GM10266 (cell line): ENCODE data around the gene SEC22A.
A peak's percentile ranks its signal among the peaks of the same experiment; 100 is the strongest.

Source experiments
- DNase-seq: peaks from one replicate; pipeline ENCODE4 v3.0.0; 2012; ENCODE audit errors: extremely low spot score
- TF ChIP-seq, protein P1 (sequence below): IDR thresholded peaks from 2 replicates; pipeline ENCODE4 v1.5.1; 2012; ENCODE audit warnings: mild to moderate bottlenecking, low read depth; ENCODE audit not compliant: control insufficient read depth, insufficient read depth; ENCODE audit errors: missing control alignments

Gene SEC22A

DNA sequence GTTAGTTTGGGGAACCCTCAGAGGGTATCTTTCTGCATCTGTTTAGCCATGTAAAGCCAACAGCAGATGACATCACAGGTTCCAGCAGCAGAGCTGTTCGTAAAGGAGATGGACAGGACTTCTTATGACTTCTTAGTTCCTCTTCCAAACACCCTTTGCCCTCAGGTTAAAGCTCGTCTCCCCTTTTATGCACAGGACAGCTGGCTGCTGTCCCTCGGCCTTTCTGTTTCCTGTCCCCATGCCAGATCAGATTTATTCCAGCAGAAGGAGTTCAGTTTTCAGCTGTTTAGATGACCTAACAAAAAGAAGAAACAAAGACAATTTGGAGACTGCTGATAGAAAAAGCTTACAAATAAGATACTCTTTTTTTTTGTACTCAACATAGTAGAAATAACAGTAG lies 45.1 kb downstream of the SEC22A start:
- DNase-seq: no peak
- TF ChIP-seq, protein P1, sequence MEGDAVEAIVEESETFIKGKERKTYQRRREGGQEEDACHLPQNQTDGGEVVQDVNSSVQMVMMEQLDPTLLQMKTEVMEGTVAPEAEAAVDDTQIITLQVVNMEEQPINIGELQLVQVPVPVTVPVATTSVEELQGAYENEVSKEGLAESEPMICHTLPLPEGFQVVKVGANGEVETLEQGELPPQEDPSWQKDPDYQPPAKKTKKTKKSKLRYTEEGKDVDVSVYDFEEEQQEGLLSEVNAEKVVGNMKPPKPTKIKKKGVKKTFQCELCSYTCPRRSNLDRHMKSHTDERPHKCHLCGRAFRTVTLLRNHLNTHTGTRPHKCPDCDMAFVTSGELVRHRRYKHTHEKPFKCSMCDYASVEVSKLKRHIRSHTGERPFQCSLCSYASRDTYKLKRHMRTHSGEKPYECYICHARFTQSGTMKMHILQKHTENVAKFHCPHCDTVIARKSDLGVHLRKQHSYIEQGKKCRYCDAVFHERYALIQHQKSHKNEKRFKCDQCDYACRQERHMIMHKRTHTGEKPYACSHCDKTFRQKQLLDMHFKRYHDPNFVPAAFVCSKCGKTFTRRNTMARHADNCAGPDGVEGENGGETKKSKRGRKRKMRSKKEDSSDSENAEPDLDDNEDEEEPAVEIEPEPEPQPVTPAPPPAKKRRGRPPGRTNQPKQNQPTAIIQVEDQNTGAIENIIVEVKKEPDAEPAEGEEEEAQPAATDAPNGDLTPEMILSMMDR: no peak

DNA sequence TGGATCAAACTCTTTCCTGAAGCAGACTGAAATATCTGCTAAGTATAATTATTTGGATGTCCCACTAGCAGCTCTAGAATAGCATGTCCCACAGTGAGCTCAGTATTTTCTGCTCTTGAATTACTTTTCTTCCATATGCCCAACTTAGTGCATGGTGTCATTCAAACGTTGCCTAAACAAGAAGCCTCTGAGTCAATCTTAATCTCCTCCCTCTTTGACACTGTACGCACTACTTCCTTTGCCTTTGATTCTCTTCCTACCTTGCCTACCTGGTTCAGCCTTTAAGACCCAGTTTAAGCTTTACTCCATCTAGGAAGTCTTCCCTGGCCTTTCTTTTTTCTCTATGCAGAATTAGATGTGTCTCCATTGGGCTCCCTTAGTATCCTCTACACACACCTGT lies 54.5 kb downstream of the SEC22A start:
- TF ChIP-seq, protein P1: no peak
- DNase-seq: no peak

DNA sequence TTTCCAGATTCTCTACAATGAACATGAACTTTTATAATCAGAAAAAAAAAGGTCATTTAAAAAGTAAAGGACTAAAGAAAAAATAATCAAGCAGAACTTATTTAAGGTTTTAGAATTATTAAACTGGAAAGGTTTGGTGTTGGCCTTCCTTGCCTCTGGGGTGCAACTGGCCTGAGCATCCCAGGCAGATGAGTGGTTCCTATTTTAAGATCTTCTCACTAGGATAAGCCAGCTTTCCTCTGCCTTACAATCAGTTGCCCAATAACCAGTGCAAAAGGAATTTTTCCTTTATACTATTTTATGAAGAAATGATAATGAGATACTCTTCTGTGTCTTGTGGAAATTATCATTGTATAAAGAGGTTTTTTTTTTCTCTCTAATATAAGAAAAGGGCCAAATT lies 56.6 kb downstream of the SEC22A start:
- TF ChIP-seq, protein P1: no peak
- DNase-seq: no peak

DNA sequence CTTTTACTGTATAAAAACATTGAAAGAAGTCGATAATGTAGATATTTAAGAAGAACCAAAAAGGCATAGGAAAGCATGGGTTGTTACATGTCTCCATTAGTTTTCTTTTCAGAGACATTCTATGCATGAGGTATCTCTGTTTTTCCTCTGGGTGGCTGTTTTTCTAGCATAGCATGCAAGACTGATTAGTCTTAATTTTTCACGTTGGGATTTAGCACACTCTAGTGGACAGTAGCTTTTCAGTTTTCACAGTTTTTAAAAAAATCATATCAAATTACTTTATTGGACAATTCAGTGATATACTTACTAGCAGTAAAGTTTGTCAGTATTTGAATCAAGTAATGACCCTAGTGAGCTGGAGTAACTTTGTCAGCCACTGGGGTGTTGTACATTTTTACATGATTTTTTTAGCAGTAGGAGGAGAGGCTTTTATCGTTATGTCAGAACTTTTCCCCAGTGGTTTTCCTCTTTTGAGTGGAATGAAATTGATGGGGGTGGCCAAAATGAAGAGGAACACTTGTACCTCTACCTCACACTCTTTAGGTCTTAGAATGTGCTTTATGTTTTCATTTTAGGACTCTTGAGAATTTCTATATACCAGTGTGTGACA lies 57.2 kb downstream of the SEC22A start:
- TF ChIP-seq, protein P1: peak; percentile 30
- DNase-seq: no peak

DNA sequence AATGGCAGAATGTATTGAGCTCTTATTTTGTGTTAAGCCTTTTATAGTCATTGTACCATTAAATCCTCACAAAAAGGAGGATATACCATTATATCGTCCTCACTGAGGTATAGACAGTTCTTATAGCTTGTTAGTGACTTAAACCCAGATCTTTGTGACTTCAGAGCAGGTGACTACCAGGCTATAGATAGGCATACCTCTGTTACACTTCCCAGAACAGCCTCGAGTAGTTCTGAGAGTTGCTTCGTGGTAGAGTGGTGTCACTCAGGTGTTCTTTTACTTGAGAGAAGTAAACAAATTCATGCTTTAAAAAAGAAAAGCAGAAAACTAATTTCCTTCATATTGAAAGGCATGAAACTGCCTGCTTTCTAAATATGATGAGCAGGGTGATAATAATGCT lies 59.9 kb downstream of the SEC22A start:
- TF ChIP-seq, protein P1: no peak
- DNase-seq: no peak

DNA sequence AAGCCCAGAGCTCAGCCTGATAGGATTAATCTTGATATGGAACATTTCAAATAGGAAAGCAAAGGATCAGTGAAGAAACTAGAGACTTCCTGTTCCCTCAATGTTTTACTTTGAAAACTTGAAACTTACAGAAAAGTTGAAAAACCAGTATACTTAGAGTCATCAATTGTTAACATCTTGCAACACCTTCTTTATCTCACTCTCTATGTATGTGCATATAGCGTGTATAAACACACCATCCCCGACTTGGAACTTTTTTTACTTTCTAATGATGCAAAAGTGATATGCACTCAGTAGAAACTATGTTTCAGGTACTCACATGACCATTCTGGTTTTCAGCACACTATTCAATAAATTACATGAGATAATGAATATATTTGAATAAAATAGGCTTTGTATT lies 60.5 kb downstream of the SEC22A start:
- TF ChIP-seq, protein P1: no peak
- no peak for DNase-seq

DNA sequence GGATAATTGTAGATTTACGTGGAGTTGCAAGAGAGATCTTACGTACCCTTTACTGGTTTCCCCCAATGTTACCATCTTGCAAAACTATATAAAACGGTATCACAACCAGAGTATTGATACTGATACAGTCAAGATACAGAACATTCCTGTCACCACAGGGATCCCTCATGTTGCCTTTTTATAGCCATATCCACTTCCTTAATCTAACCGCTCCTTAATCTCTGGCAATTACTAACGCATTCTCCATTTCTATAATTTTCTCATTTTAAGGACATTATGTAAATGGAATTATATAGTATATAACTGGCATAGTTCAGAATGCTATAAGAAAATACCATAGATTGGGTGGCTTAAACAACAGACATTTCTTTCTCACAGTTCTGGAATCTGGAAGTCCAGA lies 61.1 kb downstream of the SEC22A start:
- no peak for DNase-seq

More for the DNA sequence above, 61.1 kb downstream of the SEC22A start:
- TF ChIP-seq, protein P1: no peak
